Activated T-cell treated with anti-CD3 and anti-CD28 coated beads, Interleukin-2, amount 50 U/mL, for 4 hours (primary cell): ENCODE data around the gene FOXN3. TPM values are rescaled to one million over a fixed set of nuclear protein-coding genes. Genes with fewer than 3 reads are reported as not detected.
"Not testable (repeated sequence)": the region's sequence is repeated elsewhere in the genome, so short reads cannot be mapped to it uniquely, and the experiment has no call there.

ENCODE experiments used
- ATAC-seq, 2 donors: fragments of 200-7000 bp; cut with Tn5 transposase; one replicate each; pipeline ENCODE4 v1.10.0; 2021
- DNase-seq: peaks from one replicate; pipeline ENCODE4 v3.0.0-alpha.2; 2020
- H3K27me3 Mint-ChIP-seq: one replicate; pipeline ENCODE4 v1.8.0; 2021; ENCODE audit warnings: low read depth, mixed read lengths
- H3K36me3 Mint-ChIP-seq: one replicate; pipeline ENCODE4 v1.8.0; 2022; ENCODE audit warnings: mixed read lengths; ENCODE audit not compliant: insufficient read depth
- H3K4me1 Mint-ChIP-seq: one replicate; pipeline ENCODE4 v1.8.0; 2021; ENCODE audit warnings: low read depth, mixed read lengths
- H3K4me3 Mint-ChIP-seq: one replicate; pipeline ENCODE4 v1.8.0; 2021; ENCODE audit warnings: mild to moderate bottlenecking, moderate library complexity, mixed read lengths
- H3K9me3 Mint-ChIP-seq: one replicate; pipeline ENCODE4 v1.8.0; 2021; ENCODE audit warnings: mixed read lengths
- total RNA-seq, 3 donors: library from RNA; stranded (reverse); gene quantifications; one replicate each; pipeline ENCODE4 v1.2.1, GENCODE V29; 2021

Gene FOXN3
- total RNA-seq, 3 donors from 2014 or later, result 67.0 to 83.1 (median 69.5) TPM

GRCh38 chr14:89171628-89172027, 245.4 kb downstream of the FOXN3 start:
- DNase-seq (no peak), ATAC-seq (no peak)
- Mint-ChIP-seq H3K36me3 (peaks cover 34% of the 10 kb centered on the region), H3K9me3 (peaks cover 19% of the 10 kb centered on the region), H3K4me1 (peaks cover 10% of the 10 kb centered on the region), H3K27me3 (no peaks in the 10 kb centered on the region), H3K4me3 (no peak overlapping the region)

DNA sequence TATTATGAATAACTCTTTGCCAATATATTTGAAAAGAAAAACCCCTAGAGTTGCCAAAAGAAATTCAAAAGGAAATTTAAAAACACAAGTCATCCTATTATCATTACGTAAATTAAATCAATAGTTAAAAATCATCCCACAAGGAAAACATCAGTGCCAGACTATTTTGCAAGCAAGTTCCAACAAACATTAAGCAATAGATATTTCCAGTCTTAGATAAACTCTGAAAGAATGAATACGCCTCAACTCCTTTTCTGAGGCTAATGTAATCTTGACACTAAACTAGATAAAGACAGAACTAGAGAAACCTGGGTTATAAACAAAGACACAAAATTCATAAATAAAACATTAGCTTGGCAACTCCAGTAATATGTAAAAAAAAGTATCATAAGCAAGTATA, 245.9 kb downstream of the FOXN3 start:
- Mint-ChIP-seq H3K4me3 (no peak overlapping the region), H3K9me3 (peaks cover 19% of the 10 kb centered on the region), H3K4me1 (peaks cover 10% of the 10 kb centered on the region), H3K36me3 (peaks cover 32% of the 10 kb centered on the region), H3K27me3 (no peaks in the 10 kb centered on the region)
- no peak for DNase-seq
- ATAC-seq, result no peak

- Mint-ChIP-seq H3K27me3 (no peaks in the 10 kb centered on the region), H3K36me3 (peaks cover 26% of the 10 kb centered on the region), H3K4me1 (peaks cover 26% of the 10 kb centered on the region), H3K9me3 (peaks cover 12% of the 10 kb centered on the region), H3K4me3 (no peak overlapping the region)
- no peak for DNase-seq
- no peak for ATAC-seq
Observed at GRCh38 chr14:89167705-89168104, 249.3 kb downstream of the FOXN3 start.

GRCh38 chr14:89166633-89167032, 250.4 kb downstream of the FOXN3 start:
- H3K4me1 Mint-ChIP-seq, result peaks cover 26% of the 10 kb centered on the region

DNA sequence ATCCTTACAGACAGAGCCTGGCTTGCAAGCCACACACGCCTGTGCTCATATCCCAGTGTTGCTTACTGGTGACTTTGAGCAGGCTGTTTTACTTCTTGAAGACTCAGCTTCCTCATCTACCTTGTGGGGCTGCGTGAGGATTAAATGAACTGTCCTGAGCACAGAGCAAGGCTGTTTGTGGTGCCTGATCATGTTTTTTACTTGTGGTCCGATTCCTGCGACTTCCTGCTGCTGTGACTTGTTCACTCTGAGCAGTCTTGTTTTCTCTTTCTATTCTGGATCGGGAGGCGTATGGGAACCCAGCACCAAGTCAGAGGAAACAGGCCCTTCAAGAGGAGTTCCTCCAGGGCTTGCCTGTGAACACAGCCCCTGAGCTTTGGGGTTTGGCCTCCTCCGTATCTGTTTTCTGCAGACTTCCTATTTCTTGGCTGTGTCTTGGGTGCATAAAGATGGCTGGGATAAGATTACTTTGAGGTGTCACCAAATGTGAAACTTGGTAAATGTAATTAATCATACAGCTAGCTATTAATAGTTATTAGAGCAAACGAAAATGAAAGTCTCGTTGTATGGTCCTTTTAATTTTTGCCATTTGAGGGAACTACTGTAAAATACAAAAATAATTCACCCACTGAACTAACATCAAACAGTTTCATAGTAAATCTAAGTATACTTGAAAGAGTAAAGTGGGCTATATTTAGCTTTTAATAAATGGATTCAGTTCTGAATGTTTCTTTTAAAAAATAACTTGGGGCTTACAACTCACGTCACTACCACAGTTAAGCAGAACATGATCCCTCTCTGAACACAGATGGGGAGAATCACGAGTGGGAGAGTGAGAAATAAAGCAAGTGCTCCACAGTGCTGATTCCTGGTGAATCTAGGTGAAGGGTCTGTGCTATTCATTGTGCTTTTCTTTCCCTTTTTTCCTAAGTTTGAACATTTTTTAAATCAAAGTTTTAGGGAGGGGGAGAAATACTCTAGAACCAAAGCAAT, 251.5 kb downstream of the FOXN3 start:
- Mint-ChIP-seq H3K9me3 (peaks cover 8% of the 10 kb centered on the region), H3K27me3 (no peaks in the 10 kb centered on the region), H3K4me3 (peak overlapping the region; percentile 33), H3K4me1 (peaks cover 26% of the 10 kb centered on the region), H3K36me3 (peaks cover 38% of the 10 kb centered on the region)
- DNase-seq (no peak), ATAC-seq (peak; percentile 43 to 48)

More at GRCh38 chr14:89166633-89167032, 250.4 kb downstream of the FOXN3 start:
- no peaks in the 10 kb centered on the region for H3K27me3 Mint-ChIP-seq
- ATAC-seq, result no peak
- no peak overlapping the region for H3K4me3 Mint-ChIP-seq
- DNase-seq, result no peak
- H3K36me3 Mint-ChIP-seq, result peaks cover 32% of the 10 kb centered on the region
- H3K9me3 Mint-ChIP-seq, result peaks cover 8% of the 10 kb centered on the region

GRCh38 chr14:89164168-89165073, 252.6 kb downstream of the FOXN3 start:
- peaks cover 26% of the 10 kb centered on the region for H3K4me1 Mint-ChIP-seq
- no peaks in the 10 kb centered on the region for H3K27me3 Mint-ChIP-seq
- H3K4me3 Mint-ChIP-seq, result no peak overlapping the region
- H3K9me3 Mint-ChIP-seq, result peaks cover 8% of the 10 kb centered on the region
- DNase-seq, result no peak
- ATAC-seq, result peak; percentile 25 to 43
- peaks cover 46% of the 10 kb centered on the region for H3K36me3 Mint-ChIP-seq

GRCh38 chr14:89163031-89163636, 253.9 kb downstream of the FOXN3 start:
- ATAC-seq, result no peak
- no peak overlapping the region for H3K4me3 Mint-ChIP-seq
- peaks cover 43% of the 10 kb centered on the region for H3K36me3 Mint-ChIP-seq
- peaks cover under 1% of the 10 kb centered on the region for H3K9me3 Mint-ChIP-seq
- H3K4me1 Mint-ChIP-seq, result peaks cover 26% of the 10 kb centered on the region
- DNase-seq, result no peak
- no peaks in the 10 kb centered on the region for H3K27me3 Mint-ChIP-seq

GRCh38 chr14:89162586-89162985, 254.4 kb downstream of the FOXN3 start:
- no peak for ATAC-seq
- Mint-ChIP-seq H3K4me1 (peaks cover 21% of the 10 kb centered on the region), H3K9me3 (no peaks in the 10 kb centered on the region), H3K4me3 (no peak overlapping the region), H3K36me3 (peaks cover 46% of the 10 kb centered on the region), H3K27me3 (no peaks in the 10 kb centered on the region)
- no peak for DNase-seq

DNA sequence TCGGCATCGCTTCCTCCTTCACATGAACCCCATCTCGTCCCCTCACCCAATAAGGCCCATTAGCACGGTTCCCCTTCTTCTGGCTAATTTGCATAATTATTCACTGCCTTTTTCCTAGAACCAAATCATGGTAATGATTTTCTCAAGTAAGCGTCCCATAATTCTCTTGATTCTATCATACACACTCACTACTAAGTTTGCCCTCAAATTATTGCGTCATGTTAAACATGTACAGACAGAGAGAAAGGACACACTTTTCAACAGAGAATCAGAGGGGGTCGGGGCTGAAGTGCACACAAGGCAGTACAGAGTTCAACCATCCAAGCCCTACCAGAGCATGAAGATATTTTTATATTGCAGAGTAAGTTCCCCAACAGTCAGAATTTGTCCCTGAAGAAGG, 256.6 kb downstream of the FOXN3 start:
- ATAC-seq (no peak), DNase-seq (no peak)
- Mint-ChIP-seq H3K36me3 (peaks cover 47% of the 10 kb centered on the region), H3K9me3 (no peaks in the 10 kb centered on the region), H3K4me1 (peaks cover 9% of the 10 kb centered on the region), H3K27me3 (no peaks in the 10 kb centered on the region), H3K4me3 (no peak overlapping the region)

GRCh38 chr14:89158701-89159100, 258.3 kb downstream of the FOXN3 start:
- Mint-ChIP-seq H3K4me1 (no peaks in the 10 kb centered on the region), H3K36me3 (peaks cover 38% of the 10 kb centered on the region), H3K27me3 (no peaks in the 10 kb centered on the region), H3K4me3 (no peak overlapping the region), H3K9me3 (no peaks in the 10 kb centered on the region)
- ATAC-seq (no peak), DNase-seq (no peak)

- not testable (repeated sequence) for H3K4me3 Mint-ChIP-seq, H3K27me3 Mint-ChIP-seq, ATAC-seq, H3K9me3 Mint-ChIP-seq, H3K4me1 Mint-ChIP-seq, DNase-seq
- peaks cover 38% of the 10 kb centered on the region for H3K36me3 Mint-ChIP-seq
Observed at GRCh38 chr14:89158104-89158503, 258.9 kb downstream of the FOXN3 start.

- ATAC-seq (no peak), DNase-seq (no peak)
- Mint-ChIP-seq H3K9me3 (peaks cover 7% of the 10 kb centered on the region), H3K4me1 (no peaks in the 10 kb centered on the region), H3K4me3 (no peak overlapping the region), H3K36me3 (peaks cover 27% of the 10 kb centered on the region), H3K27me3 (no peaks in the 10 kb centered on the region)
Observed at GRCh38 chr14:89155491-89155890, 261.5 kb downstream of the FOXN3 start.

DNA sequence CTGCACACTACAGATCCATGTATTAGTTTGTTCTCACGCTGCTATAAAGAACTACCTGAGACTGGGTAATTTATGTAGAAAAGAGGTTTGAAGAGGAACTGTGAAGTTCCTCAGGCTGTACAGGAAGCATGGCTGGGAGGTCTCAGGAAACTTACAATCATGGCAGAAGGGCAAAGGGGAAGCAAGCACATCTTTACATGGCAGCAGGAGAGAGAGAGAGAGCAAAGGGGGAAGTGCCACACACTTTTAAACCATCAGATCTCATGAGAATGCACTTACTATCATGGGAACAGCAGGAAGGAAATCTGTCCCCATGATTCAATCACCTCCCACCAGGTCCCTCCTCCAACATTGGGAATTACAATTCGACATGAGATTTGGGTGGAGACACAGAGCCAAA, 265.3 kb downstream of the FOXN3 start:
- ATAC-seq, H3K9me3 Mint-ChIP-seq: not testable (repeated sequence)

GRCh38 chr14:89146274-89146673, 270.8 kb downstream of the FOXN3 start:
- ATAC-seq (no peak), DNase-seq (no peak)
- H3K4me3 Mint-ChIP-seq, result no peak overlapping the region
- peaks cover 2% of the 10 kb centered on the region for H3K27me3 Mint-ChIP-seq
- no peaks in the 10 kb centered on the region for H3K4me1 Mint-ChIP-seq
- H3K9me3 Mint-ChIP-seq, result no peaks in the 10 kb centered on the region
- H3K36me3 Mint-ChIP-seq, result no peaks in the 10 kb centered on the region

More for the DNA sequence above, 265.3 kb downstream of the FOXN3 start:
- H3K36me3 Mint-ChIP-seq, H3K4me3 Mint-ChIP-seq, DNase-seq, H3K4me1 Mint-ChIP-seq, H3K27me3 Mint-ChIP-seq: not testable (repeated sequence)
